Dermis blood vessel endothelial cell (primary cell): Measurements from ENCODE around the gene PKD1L1. TPM values are rescaled to one million over a fixed set of nuclear protein-coding genes. Genes with fewer than 3 reads are reported as not detected.

ENCODE experiments used
- DNase-seq: peaks from one replicate; pipeline ENCODE4 v3.0.0; 2010
- total RNA-seq: library from RNA; depleted of rRNA; stranded (reverse); fragments of >200 nt; gene quantifications from 2 replicates; pipeline ENCODE4 v1.2.3, GENCODE V29; 2014

PKD1L1 gene
- total RNA-seq, 1 donor from 2014 or later = 21.4 TPM

DNA sequence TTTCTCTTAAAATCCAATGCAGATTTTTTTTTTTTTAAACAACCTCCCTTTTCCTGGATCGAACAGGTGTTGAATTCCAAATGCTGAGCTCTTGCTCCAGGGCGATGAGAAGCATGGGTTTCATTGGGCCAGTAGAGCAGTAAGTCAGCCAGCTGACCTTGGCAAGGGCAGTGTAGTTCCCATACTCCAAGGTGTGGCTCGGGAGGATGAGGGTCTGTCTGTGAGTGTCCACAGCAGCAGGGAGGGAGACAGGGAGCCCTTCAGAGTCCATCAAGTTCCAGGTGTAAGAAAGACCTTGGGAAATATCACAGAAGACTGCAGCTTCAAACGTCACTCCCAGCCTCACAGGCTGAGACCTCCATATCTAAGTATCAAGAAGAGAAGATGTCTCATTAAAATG lies 50.4 kb downstream of the PKD1L1 start:
- DNase-seq = no peak

DNA sequence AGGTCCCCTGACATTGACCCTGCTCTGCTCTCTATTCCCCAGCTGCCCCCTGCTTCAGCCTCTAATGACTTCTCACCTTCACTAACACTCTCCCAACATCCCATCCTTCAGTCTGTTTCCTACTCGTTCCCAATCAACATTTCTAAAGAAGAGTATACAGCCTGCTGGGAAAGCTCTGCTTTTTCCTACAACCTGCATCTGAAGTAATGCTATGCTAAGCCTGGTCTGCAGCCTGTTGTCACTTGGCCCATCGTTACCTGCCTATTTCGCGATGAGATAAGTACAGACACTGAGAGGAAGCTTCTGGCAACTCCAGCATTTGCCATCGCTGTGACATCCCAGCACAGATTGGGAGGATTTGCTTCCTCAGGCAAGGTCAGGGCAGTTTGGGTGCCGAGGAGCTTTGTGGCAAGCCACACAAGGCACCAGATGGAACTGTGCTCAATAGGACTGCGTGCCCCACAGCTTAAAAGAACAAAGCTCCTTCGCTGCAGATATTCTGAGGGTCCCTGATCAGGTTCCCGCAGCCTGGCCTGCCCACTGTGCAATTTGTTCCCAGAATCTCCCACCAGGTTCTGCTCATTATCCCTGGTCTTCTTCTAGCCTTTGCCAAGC lies 51.4 kb downstream of the PKD1L1 start:
- no peak for DNase-seq

- DNase-seq = no peak
These were observed 53.2 kb downstream of the PKD1L1 start for GRCh38 chr7:47895026-47895425.

DNA sequence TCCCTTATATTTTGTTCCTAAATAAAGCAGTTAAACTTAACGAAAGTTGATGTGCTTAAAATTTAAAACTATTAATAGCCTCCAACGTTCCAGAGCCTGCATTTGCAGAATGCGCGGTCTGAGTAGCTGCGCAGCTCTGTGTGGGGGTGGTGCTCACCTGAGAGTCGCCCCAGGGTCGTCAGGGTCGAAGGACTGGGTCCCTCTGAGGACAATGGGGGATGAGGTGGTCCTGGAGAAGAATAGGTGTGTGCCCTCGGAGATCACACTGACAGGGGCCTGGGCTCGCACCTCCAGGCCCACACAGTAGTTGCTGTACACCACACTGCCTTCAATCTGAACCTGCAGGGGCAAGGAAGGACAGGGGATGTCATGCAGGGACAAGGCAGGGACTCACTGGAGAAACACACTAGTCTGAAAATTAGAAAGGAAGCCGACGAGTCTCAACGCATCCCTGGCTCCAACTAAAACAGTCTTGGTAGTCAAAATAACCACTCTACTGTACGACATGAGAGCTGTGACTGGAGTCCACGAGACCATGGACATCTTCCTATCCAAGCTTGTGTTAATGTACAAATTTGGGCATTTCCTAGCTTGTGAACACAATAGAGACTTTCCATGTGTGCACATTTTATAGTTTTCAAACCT lies 54.4 kb downstream of the PKD1L1 start:
- no peak for DNase-seq

DNA sequence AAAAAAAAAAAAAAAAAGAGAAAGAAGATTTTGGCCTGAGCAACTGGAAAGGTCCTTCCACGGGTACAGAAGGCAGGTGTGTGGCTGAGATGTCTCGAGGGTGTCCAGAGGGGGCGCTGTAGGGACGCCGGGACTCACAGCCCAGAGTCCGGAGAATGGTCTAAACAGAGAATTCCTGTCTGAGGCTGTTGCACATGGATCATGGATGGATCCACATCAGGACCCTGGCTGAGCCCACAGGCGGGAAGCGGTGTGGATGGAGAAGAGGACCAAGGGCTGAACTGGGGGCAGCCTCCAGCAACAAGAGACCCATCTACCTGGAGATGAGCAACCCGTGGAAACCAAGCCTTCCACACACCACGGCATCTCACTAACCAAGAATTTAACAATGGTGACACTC lies 55.0 kb downstream of the PKD1L1 start:
- DNase-seq = peak; percentile 37

GRCh38 chr7:47890606-47891005 lies 57.7 kb downstream of the PKD1L1 start:
- DNase-seq = no peak

DNA sequence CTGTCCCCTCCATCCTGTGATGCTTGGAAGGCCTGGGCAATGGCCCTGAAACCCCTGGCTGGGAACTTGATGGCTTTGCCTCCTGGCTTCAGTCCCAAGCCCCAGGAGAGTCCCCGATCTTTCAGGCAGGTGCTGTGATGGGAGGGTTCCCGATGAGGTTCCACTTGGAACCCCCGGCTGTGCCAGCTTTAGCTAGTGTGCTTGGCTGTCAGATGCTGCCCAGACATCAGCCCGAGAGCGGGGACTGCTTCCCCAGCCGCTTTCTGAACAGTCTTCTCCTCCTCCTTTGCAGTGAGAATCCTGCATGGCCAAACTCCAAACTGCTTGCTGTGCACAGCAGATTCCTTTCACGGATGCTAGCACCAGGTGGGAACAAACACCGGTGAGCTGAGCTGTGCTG lies 58.1 kb downstream of the PKD1L1 start:
- no peak for DNase-seq

GRCh38 chr7:47889723-47890122 lies 58.5 kb downstream of the PKD1L1 start:
- no peak for DNase-seq

GRCh38 chr7:47888371-47889265 lies 59.6 kb downstream of the PKD1L1 start:
- DNase-seq = no peak

DNA sequence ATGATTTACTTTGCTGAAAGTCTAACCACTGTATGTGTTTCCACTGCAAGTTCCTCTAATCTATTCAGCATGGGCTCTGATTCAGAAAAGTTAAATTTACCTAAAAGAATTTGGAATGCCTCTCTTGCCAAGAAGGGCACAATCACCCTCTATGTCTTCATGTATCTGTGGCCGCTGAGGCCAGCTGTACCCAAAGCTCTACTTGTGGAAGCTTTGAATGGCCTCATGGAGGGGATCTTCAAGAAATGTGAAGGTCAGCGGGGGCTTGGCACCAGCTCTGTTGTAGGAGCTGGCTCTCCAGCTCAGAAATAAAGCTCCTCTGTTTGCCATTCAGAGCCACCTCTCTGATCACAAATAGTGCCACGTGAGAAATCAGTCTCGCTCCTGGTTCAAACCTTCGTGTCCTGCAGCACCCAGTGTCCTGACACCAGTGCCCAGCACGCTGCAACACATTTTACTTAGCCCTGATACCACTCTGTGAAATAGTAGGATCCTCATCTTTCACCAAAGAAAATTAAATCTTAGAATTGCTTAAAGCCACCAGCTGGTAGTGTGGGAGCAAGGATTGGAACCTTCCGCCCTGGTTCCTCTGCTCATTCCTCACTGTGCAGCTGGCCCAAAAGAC lies 61.1 kb downstream of the PKD1L1 start:
- DNase-seq = no peak

GRCh38 chr7:47885987-47886811 lies 62.1 kb downstream of the PKD1L1 start:
- DNase-seq = no peak

- no peak for DNase-seq
These were observed 62.8 kb downstream of the PKD1L1 start for GRCh38 chr7:47885309-47885986.

DNA sequence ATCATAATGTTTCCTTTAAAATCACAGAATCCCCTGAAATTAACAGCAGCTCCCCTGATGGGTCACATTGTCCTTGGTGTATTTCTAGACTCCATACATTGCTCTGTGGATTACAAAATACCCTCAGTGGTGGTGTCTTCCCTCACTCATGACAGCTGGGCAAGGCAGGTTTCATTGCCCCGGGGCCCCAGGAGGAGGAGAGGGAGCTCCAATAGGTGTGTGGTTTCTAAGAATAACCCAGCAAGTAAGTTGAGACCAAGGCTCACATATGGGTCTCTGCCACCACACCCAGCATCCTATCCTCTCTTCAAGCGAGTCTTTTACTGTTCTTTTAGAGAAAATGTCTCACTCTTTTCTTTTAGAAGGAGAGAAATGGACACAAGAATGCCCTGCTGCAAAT lies 63.6 kb downstream of the PKD1L1 start:
- no peak for DNase-seq

DNA sequence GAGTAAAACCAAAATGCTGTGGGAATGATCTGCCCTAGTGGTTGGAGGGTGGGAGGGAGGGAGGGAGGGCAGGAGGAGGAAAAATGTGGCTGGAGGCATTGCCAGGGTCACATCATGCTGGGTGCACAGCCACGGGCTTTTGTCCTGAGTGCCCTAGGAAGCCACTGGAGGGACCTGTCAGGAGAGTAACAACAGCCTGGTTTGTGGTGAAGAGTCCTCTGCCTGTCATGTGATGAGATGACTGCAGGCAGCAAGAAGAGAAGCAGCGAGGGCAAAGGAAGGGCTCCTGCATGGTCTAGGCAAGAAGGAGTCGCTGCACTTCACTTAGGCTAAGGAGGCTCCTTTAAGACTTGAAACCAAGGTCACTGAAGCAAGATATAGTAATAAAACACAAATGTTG lies 65.6 kb downstream of the PKD1L1 start:
- no peak for DNase-seq

- DNase-seq = no peak
These were observed 67.0 kb downstream of the PKD1L1 start for GRCh38 chr7:47881256-47881655.

- DNase-seq = no peak
These were observed 69.6 kb downstream of the PKD1L1 start for GRCh38 chr7:47878662-47879061.

GRCh38 chr7:47877336-47877735 lies 70.9 kb downstream of the PKD1L1 start:
- DNase-seq = no peak

DNA sequence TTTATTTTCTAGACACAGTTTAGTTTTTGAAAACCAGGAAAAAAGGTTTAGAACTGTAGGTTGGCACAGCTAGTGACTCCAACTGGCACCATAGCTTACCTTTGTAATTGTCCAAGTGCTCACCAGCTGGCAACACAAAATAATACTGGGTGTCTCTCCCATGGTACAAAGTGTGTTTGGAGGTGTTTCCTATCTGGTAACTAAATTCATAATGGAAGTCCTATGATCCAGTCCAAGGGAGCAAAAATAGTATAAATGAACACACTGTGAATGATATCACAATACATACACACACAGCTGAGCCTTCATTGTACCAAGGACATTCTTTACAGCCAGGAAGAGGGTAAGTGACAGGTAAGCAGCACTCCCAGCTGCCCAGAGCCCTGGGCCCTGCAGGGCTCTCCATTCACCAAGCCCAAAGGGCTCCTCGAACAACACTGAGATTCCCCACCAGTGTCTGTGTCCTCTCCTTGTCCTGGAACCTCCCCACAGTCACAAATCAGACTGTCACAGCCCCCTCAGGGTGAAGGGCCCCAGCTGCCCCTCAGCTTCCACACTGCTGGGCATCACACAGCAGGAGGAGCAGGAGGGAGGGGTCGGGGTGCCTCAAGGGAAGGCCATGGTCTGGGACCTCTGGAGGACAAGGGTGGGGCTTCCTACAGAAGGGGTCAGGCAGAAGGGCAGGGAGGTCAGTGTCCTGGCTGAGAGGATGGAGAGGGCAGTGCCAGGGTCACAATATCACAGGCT lies 72.1 kb downstream of the PKD1L1 start:
- no peak for DNase-seq

GRCh38 chr7:47875406-47875805 lies 72.9 kb downstream of the PKD1L1 start:
- no peak for DNase-seq

DNA sequence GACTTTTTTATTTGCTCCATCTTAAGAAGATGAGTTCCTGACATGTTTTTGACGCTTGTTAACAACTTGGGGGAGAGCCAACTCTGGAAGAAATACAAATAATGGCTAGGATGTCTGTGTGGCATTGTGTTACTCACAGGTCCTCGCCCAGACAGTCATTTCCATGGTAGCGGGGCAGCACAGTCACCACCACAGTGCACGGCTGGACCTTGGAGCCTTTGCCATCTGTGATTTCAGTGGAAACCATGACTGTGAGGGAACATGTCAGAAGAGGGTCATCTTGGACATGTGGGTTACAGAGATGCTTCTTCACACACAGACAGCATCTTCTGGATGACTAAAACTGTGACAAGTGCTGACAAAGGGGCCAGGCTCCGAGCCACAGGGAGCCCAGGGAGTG lies 74.5 kb downstream of the PKD1L1 start:
- DNase-seq = peak; percentile 31

GRCh38 chr7:47867286-47867685 lies 81.0 kb downstream of the PKD1L1 start:
- DNase-seq = no peak
